H1 (cell line): ENCODE results near the gene SLC27A5. TPM values are rescaled to one million over a fixed set of nuclear protein-coding genes. Genes with fewer than 3 reads are reported as not detected.

Source experiments
- CTCF ChIA-PET: fragments of 300-600 bp; sonication (Branson Sonifier 250); formaldehyde crosslinking; loops from one replicate; lab custom pipeline; 2021; ENCODE audit not compliant: partially characterized antibody; lab: Charles Lee
- POLR2A ChIA-PET: fragments of 300-600 bp; sonication (Branson Sonifier 250); formaldehyde crosslinking; loops from one replicate; lab custom pipeline; 2021; ENCODE audit warnings: inconsistent platforms; ENCODE audit not compliant: partially characterized antibody; lab: Charles Lee
- DNase-seq, 2 experiments: peaks; one replicate each; pipeline versions ENCODE4 v3.0.0 to v3.0.0-alpha.2; 2010 to 2022; ENCODE audit warnings: low spot score in 2 of 2, low read depth in 1 of 2, mixed read lengths in 1 of 2
- FAIRE-seq: peaks from 2 replicates; lab custom pipeline; 2011; peaks lifted over from hg19 to GRCh38; lab: Jason Lieb, UNC
- H2AFZ ChIP-seq: 2 replicates; pipeline ENCODE4 v1.8.1; 2012; ENCODE audit warnings: low read length, inconsistent platforms
- H2AK5ac ChIP-seq: 2 replicates; pipeline ENCODE4 v1.6.1; 2013; ENCODE audit warnings: low read depth, low read length
- H2BK120ac ChIP-seq: replicated peaks from 2 replicates; pipeline ENCODE3; 2013; ENCODE audit warnings: low read depth, low read length, inconsistent platforms
- H2BK12ac ChIP-seq: 2 replicates; pipeline ENCODE4 v1.6.1; 2013; ENCODE audit warnings: low read depth, low read length
- H2BK15ac ChIP-seq: 2 replicates; pipeline ENCODE4 v1.6.1; 2013; ENCODE audit warnings: low read length
- H2BK20ac ChIP-seq: 2 replicates; pipeline ENCODE4 v1.6.1; 2013; ENCODE audit warnings: low read length
- H2BK5ac ChIP-seq: 2 replicates; pipeline ENCODE4 v1.6.1; 2013; ENCODE audit warnings: low read depth, low read length
- H3K14ac ChIP-seq: 2 replicates; pipeline ENCODE4 v1.6.1; 2013; ENCODE audit warnings: inconsistent platforms; ENCODE audit not compliant: insufficient read length
- H3K18ac ChIP-seq: 2 replicates; pipeline ENCODE4 v1.6.1; 2013; ENCODE audit warnings: low read length; ENCODE audit errors: extremely low read depth
- H3K23ac ChIP-seq: 2 replicates; pipeline ENCODE4 v1.6.1; 2013; ENCODE audit warnings: inconsistent platforms; ENCODE audit not compliant: insufficient read length
- H3K23me2 ChIP-seq: 2 replicates; pipeline ENCODE4 v1.6.1; 2013; ENCODE audit warnings: low read depth, low read length
- H3K27ac ChIP-seq: 2 replicates; pipeline ENCODE4 v1.6.1; 2011; ENCODE audit warnings: low read depth, low read length, inconsistent platforms
- H3K27me3 ChIP-seq, 4 experiments: replicated peaks in 1 of 4; 1 replicate in 1 of 4; 2 replicates in 3 of 4; pipeline versions ENCODE4 v1.6.1 to v1.8.1; 2011 to 2013; ENCODE audit warnings: low read length in 3 of 4, mild to moderate bottlenecking in 3 of 4, inconsistent platforms in 2 of 4, mixed read lengths in 2 of 4, moderate library complexity in 1 of 4; ENCODE audit not compliant: control insufficient read depth in 3 of 4, insufficient read depth in 3 of 4; ENCODE audit errors: extremely low read depth in 1 of 4
- H3K36me3 ChIP-seq, 4 experiments: 2 replicates each; pipeline versions ENCODE4 v1.6.1 to v1.8.1; 2011 to 2013; ENCODE audit warnings: mild to moderate bottlenecking in 4 of 4, low read length in 3 of 4, moderate library complexity in 2 of 4, control low read depth in 1 of 4, inconsistent platforms in 1 of 4; ENCODE audit not compliant: insufficient read depth in 4 of 4, control insufficient read depth in 2 of 4
- H3K4ac ChIP-seq: replicated peaks from 2 replicates; pipeline ENCODE3; 2013; ENCODE audit warnings: low read length, low read depth, mixed read lengths, inconsistent platforms; ENCODE audit not compliant: insufficient read length
- H3K4me1 ChIP-seq, 4 experiments: replicated peaks in 1 of 4; 1 replicate in 1 of 4; 2 replicates in 3 of 4; pipeline versions ENCODE4 v1.6.1 to v1.8.1; 2011 to 2013; ENCODE audit warnings: low read length in 3 of 4, inconsistent platforms in 2 of 4, mixed read lengths in 1 of 4; ENCODE audit not compliant: insufficient read depth in 4 of 4, control insufficient read depth in 3 of 4
- H3K4me2 ChIP-seq, 2 experiments: 2 replicates each; pipeline versions ENCODE4 v1.6.1 to v1.8.1; 2011 to 2013; ENCODE audit warnings: low read depth in 2 of 2, low read length in 2 of 2, control low read depth in 1 of 2, inconsistent platforms in 1 of 2, mild to moderate bottlenecking in 1 of 2; ENCODE audit not compliant: insufficient read depth in 1 of 2
- H3K4me3 ChIP-seq, 4 experiments: fragments of 200-600, 300-600 bp in 1 of 4; sonication (generic), shearing (Covaris generic), sonication (Bioruptor Twin) in 1 of 4; 2 replicates each; pipeline versions ENCODE4 v1.5.1 to v1.8.1; 2011 to 2016; ENCODE audit warnings: low read length in 4 of 4, low read depth in 3 of 4, control low read depth in 2 of 4, inconsistent platforms in 2 of 4, mild to moderate bottlenecking in 2 of 4, mixed read lengths in 1 of 4, moderate library complexity in 1 of 4; ENCODE audit not compliant: insufficient read depth in 2 of 4; ENCODE audit errors: extremely low read depth in 1 of 4
- H3K56ac ChIP-seq: replicated peaks from 2 replicates; pipeline ENCODE3; 2013; ENCODE audit warnings: low read depth, mild to moderate bottlenecking, mixed read lengths, low read length, inconsistent platforms; ENCODE audit not compliant: insufficient read length
- H3K79me1 ChIP-seq: 2 replicates; pipeline ENCODE4 v1.6.1; 2013; ENCODE audit warnings: low read depth, low read length, control low read depth
- H3K79me2 ChIP-seq, 2 experiments: 2 replicates each; pipeline versions ENCODE4 v1.6.1 to v1.8.1; 2012 to 2013; ENCODE audit warnings: low read length in 2 of 2, mild to moderate bottlenecking in 2 of 2, inconsistent platforms in 1 of 2; ENCODE audit not compliant: insufficient read depth in 2 of 2, control insufficient read depth in 1 of 2
- H3K9ac ChIP-seq, 4 experiments: replicated peaks in 1 of 4; 1 replicate in 1 of 4; 2 replicates in 3 of 4; pipeline versions ENCODE4 v1.6.1 to v1.8.1; 2011 to 2013; ENCODE audit warnings: low read depth in 3 of 4, low read length in 3 of 4, control low read depth in 2 of 4, mild to moderate bottlenecking in 2 of 4, moderate library complexity in 2 of 4, inconsistent platforms in 1 of 4; ENCODE audit errors: extremely low read depth in 1 of 4
- H3K9me3 ChIP-seq, 2 experiments: 2 replicates each; pipeline versions ENCODE4 v1.6.1 to v1.8.1; 2012 to 2013; ENCODE audit warnings: mild to moderate bottlenecking in 2 of 2, moderate library complexity in 2 of 2, control low read depth in 1 of 2, inconsistent platforms in 1 of 2, low read depth in 1 of 2, low read length in 1 of 2, mixed read lengths in 1 of 2; ENCODE audit not compliant: insufficient read depth in 2 of 2
- H4K20me1 ChIP-seq, 2 experiments: replicated peaks in 1 of 2; 2 replicates each; pipeline versions ENCODE3 to v1.8.1; 2011 to 2013; ENCODE audit warnings: inconsistent platforms in 2 of 2, low read length in 2 of 2, mild to moderate bottlenecking in 1 of 2; ENCODE audit not compliant: insufficient read depth in 2 of 2, control insufficient read depth in 1 of 2
- H4K5ac ChIP-seq: 2 replicates; pipeline ENCODE4 v1.6.1; 2013; ENCODE audit warnings: low read length, low read depth, mixed read lengths, inconsistent platforms; ENCODE audit not compliant: insufficient read length
- H4K8ac ChIP-seq: 2 replicates; pipeline ENCODE4 v1.8.0; 2013; ENCODE audit warnings: mild to moderate bottlenecking, moderate library complexity, low read length, inconsistent platforms; ENCODE audit not compliant: insufficient read depth; ENCODE audit errors: extremely low read depth
- H4K91ac ChIP-seq: replicated peaks from 2 replicates; pipeline ENCODE3; 2013; ENCODE audit warnings: low read length, mixed read lengths, inconsistent platforms; ENCODE audit not compliant: insufficient read length
- ATF2 ChIP-seq: IDR thresholded peaks from 2 replicates; pipeline ENCODE4 v1.6.1; 2012; ENCODE audit warnings: low read length, inconsistent platforms
- BCL11A ChIP-seq, 2 experiments: IDR thresholded peaks; one replicate each; pipeline ENCODE4 v1.6.1; 2011; ENCODE audit warnings: low read depth in 2 of 2, low read length in 2 of 2, mild to moderate bottlenecking in 2 of 2
- EP300 ChIP-seq, 2 experiments: IDR thresholded peaks; 1 replicate in 1 of 2; 2 replicates in 1 of 2; pipeline ENCODE4 v1.6.1; 2011 to 2012; ENCODE audit warnings: low read depth in 2 of 2, low read length in 2 of 2, mild to moderate bottlenecking in 2 of 2, borderline replicate concordance in 1 of 2, inconsistent platforms in 1 of 2, moderate library complexity in 1 of 2
- GABPA ChIP-seq: IDR thresholded peaks from 2 replicates; pipeline ENCODE4 v1.6.1; 2011; ENCODE audit warnings: mild to moderate bottlenecking, low read length, moderate library complexity, borderline replicate concordance; ENCODE audit not compliant: insufficient read depth
- NRF1 ChIP-seq: IDR thresholded peaks from 2 replicates; pipeline ENCODE4 v1.6.1; 2011; ENCODE audit warnings: mild to moderate bottlenecking, low read depth, low read length, improper control_type of control experiment
- RFX5 ChIP-seq: IDR thresholded peaks from 2 replicates; pipeline ENCODE4 v1.6.1; 2011; ENCODE audit warnings: low read depth, low read length, improper control_type of control experiment, borderline replicate concordance
- YY1 ChIP-seq: IDR thresholded peaks from 2 replicates; pipeline ENCODE4 v1.6.1; 2011; ENCODE audit warnings: low read depth, mild to moderate bottlenecking, low read length
- WGBS, 2 experiments: shearing (Covaris generic) in 1 of 2; methylation state at CpG; one replicate each; pipeline versions ENCODE4 v1.1.6 to v1.1.7; 2013 to 2015; ENCODE audit warnings: low lambda C conversion rate in 2 of 2, mixed read lengths in 2 of 2, inconsistent platforms in 1 of 2, low coverage in 1 of 2, missing lambda C conversion rate in 1 of 2; ENCODE audit not compliant: insufficient replicate concordance in 2 of 2, insufficient coverage in 1 of 2, insufficient read length in 1 of 2; ENCODE audit errors: extremely low coverage in 1 of 2, missing lambda C conversion rate in 1 of 2; 5-methylcytosine and 5-hydroxymethylcytosine counted together
- polyA plus RNA-seq, 7 experiments: library from polyadenylated mRNA; depleted of rRNA in 3 of 7; stranded (reverse) in 5 of 7; unstranded in 2 of 7; fragments of >200 nt in 5 of 7; fragments of 200-250 nt in 2 of 7; gene quantifications; 1 replicate in 5 of 7; 2 replicates in 1 of 7; 4 replicates in 1 of 7; pipeline versions ENCODE4 v1.2.1 to v1.2.3, GENCODE V29; 2011 to 2013; ENCODE audit warnings: missing spikeins in 2 of 7, mixed read lengths in 2 of 7
- total RNA-seq: library from RNA; stranded (reverse); fragmentation: NEBNext Ultra II Directional; extraction: Animal tissue kit (Norgen Biotek cat#: 25700); gene quantifications from 2 replicates; pipeline ENCODE4 v1.2.1, GENCODE V29; 2021
- TF ChIP-seq, protein P1 (sequence below): IDR thresholded peaks from 2 replicates; pipeline ENCODE4 v1.6.1; 2011; ENCODE audit warnings: low read depth, mild to moderate bottlenecking, low read length; ENCODE audit not compliant: insufficient read depth

SLC27A5 gene
- total and polyA plus RNA-seq, 2 of the 8 experiments (the other 6 are each of a cell fraction or from before 2014, with no cell fraction given), result 25.1 to 80.5 TPM

DNA sequence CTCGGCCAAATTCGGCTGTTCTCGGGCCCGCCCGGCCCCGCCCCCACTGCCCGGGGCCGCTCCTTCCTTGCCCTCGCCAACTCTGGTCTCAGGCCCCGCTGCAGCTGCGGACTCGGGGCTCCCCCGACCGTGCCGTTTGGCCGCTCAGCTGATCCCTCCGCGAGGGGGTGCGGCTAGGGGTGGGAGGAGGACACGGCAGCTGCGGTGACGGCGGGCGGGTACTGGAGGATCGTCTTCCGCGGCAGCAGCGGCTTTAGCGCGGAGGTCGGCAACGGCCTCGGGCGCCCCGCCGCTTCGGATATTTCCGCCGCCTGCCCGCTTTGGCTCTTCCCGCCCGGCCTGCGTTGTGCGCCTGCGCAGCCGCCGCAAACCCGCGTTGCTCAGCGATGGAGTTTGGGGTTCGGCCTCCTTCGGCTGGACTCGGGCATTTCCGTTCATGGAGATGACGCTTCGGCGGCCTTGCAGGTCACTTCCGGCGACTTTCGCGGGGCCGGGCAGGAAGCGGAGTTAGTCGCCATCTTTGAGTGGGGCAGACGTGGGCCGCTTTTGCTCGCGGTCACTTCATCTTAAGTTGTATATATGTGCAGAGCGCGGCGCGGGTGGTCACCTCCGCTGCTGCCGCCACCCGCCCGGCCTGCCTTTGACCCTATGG is 47.0 kb upstream of the SLC27A5 start:
- Histone ChIP-seq H3K79me2 (peaks cover 7 to 19% of the 10 kb centered on the region in 2 experiments), H2BK15ac (peak overlapping the region; percentile 97), H3K9me3 (no peaks in the 10 kb centered on the region), H4K5ac (peak overlapping the region; percentile 99), H4K91ac (peak overlapping the region; percentile 100), H4K8ac (peak overlapping the region; percentile 99), H3K14ac (no peak overlapping the region), H2BK12ac (peak overlapping the region; percentile 95), H2BK120ac (no peak overlapping the region), H3K27me3 (peaks cover 0 to 14% (median 5%) of the 10 kb centered on the region in 4 experiments; a peak in 4 of 7 replicates), H3K4me2 (peak overlapping the region; percentile 78 to 96), H3K23me2 (peaks cover 35% of the 10 kb centered on the region), H3K4me3 (peak overlapping the region; percentile 76 to 97 (median 86)), H3K4me1 (peaks cover 0 to 45% (median 22%) of the 10 kb centered on the region in 4 experiments; a peak in 6 of 7 replicates), H2BK5ac (peak overlapping the region; percentile 100), H3K79me1 (peaks cover 2% of the 10 kb centered on the region), H3K36me3 (peaks cover 6 to 15% (median 10%) of the 10 kb centered on the region in 4 experiments), H3K23ac (no peak overlapping the region), H3K9ac (peak overlapping the region; percentile 98 to 100 (median 98)), H3K27ac (peak overlapping the region; percentile 98), H3K18ac (peak overlapping the region; percentile 100), H3K56ac (peak overlapping the region; percentile 98), H2AFZ (no peak overlapping the region), H2AK5ac (peak overlapping the region; percentile 84), H3K4ac (peak overlapping the region; percentile 95), H4K20me1 (peaks cover 0 to 7% of the 10 kb centered on the region in 2 experiments), H2BK20ac (no peak overlapping the region)
- ChIA-PET POLR2A (interaction anchor here (1.0 to 17.2 kb wide), 10 partner anchors 9 to 166 kb away, joined by 3 to 434 read pairs (median 14); partner anchors contain the start of genes CHMP2A, MZF1, RNF225 and SLC27A5), CTCF (interaction anchor here (0.8 to 7.3 kb wide), 7 partner anchors 14 to 45 kb away, joined by 3 to 35 read pairs (median 5); partner anchors contain the start of gene ZBTB45)
- WGBS, 2 experiments, result 0% methylated on average over 62 of the region's 76 CpGs; no CpG with 5 or more reads in 1 of the 2 experiments
- FAIRE-seq (peak; percentile 62), DNase-seq (peak; percentile 97 to 100)
- TF ChIP-seq BCL11A (IDR thresholded peaks at IDR 0.05; ENCODE audit: low read depth in 2 of 2, low read length in 2 of 2) (no peak), ATF2 (0 out of 2 replicates have a peak, but pooled peaks have one; percentile 14), NRF1 (peak; percentile 85), GABPA (peak; percentile 84; the same call in 1 of the 2 replicates), EP300 (IDR thresholded peaks at IDR 0.05; ENCODE audit: borderline replicate concordance in 1 of 2, low read depth in 2 of 2, low read length in 2 of 2) (no peak), YY1 (peak; percentile 99), RFX5 (no peak)
- TF ChIP-seq, protein P1, sequence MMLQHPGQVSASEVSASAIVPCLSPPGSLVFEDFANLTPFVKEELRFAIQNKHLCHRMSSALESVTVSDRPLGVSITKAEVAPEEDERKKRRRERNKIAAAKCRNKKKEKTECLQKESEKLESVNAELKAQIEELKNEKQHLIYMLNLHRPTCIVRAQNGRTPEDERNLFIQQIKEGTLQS, result no peak
